NCI-H128 (cell line): ENCODE results near the gene ADGRG3.

ENCODE experiments used
- DNase-seq: peaks from one replicate; lab custom pipeline; 2025; ENCODE audit not compliant: unreplicated experiment; lab: John Stamatoyannopoulos, UW

The ADGRG3 gene

DNA sequence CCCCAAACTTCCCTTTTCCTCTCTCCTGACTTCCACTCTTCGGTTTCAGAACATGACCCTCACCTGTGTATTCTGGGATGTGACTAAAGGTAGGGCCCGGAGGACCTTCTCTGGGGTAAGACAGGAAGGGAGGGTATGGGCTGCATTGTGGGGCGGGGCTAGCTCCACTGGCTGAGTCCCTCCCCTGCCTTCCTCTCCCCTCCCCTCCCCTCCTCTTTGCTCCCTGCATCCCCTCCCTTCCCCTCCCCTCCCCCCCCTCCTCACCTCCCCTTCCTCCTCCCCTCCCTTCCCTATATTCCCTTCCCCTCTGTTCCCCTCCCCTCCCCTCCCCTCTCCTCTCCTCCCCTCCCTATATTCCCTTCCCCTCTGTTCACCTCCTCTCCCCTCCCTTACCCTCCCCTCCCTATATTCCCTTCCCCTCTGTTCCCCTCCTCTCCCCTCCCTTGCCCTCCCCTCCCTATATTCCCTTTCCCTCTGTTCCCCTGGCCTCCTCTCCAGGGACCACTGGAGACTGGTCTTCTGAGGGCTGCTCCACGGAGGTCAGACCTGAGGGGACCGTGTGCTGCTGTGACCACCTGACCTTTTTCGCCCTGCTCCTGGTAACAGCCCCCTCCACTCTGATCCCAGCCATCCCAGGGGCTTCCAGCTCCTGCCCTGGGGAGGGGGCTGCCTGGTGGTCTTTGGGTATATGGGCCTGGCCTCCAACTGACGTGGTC, 11.8 kb downstream of the ADGRG3 start:
- DNase-seq, result no peak

DNA sequence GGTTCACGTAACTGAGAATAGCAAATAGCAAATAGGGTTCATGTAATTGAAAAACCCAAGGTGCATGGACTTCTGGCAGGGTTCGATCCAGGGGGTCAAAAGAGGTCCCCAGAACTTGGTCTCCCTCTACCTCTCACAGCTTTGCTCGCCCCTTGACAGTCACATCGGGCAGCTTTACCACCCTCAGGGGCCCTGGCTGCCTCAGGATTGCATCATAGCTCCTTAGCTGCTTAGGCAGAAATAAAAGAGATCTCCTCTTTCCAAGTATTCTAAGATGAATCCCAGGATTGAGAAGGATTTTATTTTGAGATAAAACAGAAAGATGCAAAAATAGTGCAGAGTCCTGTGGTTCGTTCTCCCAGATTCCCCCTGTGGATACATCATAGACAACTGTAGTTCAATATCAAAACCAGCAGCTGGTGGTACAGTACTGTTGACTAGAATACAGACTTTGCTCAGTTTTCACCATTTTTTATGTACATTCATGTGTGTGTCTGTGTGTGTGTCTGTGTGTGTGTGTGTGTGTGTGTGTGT, 12.8 kb downstream of the ADGRG3 start:
- DNase-seq, result no peak

DNA sequence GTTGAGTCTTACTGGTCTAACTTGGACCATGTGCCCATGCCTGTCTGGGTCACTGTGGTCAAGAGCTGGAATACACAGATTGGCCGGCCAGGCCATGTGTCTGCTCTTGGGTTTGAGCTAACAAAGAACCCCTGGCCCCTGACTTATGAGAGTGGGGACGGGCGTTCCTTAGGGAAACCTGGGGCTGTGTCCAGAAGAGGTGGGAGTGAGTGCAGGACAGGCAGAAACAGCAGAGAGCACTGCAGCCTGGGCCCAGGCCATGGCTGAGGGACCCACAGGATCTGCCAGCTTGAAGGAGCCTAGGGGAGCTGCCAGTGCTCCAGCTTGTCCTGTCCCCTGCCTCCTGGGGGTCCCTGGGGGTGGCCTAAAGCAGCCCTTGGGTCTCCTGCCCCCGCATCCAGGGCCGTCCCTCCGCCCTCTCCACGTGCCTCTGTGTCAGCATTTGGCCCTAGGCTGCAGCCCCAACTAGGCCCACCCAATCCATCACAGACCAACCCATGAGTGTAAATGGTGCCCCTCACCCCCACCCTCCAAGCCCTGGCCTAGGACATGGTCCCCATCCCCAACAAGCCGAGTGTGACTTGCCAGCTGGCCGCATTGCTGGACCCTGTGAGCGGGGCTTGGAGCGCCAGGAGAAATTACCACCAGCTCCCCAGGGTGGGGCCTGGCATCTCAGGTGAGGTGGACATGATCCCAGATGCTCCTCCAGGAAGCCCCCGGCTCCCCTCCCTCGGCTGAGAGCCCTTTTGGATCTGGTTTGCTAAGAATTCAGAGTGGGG, 14.0 kb downstream of the ADGRG3 start:
- no peak for DNase-seq

DNA sequence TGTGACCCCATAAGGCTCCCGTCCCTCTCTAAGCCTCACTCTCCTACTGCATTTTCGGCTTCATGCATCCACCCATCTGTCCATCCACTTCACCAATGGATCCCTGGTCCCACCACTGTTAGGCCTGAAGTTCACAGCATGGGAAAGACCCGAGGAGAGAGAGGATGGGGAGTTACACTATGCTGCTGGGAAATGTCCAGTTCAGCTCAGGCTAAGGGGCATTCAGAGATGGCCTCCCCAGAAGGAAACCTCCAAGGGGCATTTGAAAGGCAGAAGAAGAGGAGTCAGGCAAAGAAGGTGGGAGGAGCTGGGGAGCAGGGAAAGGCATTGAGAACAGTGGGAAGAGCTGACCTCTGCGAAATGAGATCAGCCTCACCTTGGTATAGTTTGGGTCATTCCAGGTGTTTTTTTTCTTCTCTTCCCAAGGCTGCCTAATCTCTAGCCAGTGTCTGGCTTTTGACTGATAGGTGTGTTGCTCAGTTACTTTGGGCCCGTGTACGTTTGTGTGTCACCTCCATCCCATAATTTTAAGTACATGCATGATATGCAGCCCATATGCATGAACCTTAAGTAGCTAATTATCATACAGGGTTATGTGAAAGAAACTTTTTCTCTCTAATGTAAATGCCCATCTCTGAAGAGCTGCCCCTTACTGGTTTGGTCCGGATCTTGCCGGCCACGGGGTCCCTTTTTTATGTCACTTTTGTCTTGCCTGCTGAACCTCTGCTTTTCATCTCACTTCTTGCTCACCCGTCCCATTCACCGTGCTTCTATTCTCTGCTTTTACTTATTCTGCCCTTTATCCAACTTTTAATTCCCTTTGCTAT, 14.9 kb downstream of the ADGRG3 start:
- DNase-seq, result no peak

DNA sequence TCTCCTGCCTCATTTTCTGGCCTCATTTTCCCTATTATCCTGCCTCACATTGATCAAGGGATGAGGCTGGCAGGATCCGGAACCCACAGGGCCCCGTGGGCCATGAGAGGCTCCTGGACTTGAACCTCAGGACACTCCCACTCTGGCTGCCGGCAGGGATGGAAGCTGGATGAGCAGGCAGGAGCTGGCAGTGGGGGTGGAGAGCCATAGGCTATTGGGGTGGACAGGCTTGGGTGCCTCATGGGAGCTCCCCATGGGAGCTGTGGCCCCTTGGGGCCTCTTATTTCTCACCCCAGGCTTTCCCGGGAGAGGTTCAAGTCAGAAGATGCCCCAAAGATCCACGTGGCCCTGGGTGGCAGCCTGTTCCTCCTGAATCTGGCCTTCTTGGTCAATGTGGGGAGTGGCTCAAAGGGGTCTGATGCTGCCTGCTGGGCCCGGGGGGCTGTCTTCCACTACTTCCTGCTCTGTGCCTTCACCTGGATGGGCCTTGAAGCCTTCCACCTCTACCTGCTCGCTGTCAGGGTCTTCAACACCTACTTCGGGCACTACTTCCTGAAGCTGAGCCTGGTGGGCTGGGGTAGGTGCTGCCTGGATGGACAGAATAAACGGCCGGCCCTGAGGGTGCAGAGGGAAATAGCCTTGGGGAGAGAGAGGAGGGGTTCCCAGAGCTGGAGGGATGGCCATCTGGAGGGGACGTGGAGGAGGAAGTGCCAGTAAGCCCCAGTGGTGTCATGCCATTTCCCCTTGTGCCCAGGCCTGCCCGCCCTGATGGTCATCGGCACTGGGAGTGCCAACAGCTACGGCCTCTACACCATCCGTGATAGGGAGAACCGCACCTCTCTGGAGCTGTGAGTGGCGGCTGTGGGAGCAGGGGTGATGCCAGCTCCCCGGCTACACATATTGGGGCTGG, 15.8 kb downstream of the ADGRG3 start:
- DNase-seq, result no peak

DNA sequence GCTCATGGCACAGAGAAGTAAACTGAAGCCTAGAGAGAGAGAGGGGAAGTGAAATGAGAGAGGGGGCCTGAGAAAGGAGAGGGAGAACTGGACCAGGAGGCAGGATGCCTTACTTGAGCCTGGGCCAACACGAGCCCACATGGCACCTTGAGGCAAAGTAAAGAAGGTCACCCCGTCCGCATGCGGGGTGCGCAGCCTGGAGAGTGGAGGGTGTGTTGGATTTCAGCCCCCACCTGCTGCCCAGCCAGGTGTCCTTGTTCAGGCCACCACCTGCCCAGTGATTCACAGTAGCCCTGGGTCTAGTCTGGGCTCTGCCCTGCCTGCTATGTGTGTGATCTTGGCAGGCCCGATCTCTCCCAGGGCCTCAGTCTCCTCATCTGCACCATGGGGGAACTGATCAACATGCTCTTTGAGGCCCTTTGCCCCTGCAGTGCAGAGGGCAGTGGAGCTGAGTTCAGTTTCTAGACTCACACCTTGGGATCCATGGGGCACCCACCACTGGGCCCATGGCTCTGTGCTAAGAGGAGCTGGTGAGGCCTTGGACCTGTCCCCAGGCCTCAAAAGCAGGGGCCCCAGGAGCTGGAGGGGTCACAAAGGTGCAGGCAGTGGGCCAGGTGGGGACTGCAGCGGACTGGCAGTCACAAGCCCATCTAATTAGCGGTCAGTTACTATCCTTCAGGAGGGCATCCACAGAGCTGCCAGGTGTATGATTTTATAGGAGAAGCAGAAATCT, 16.7 kb downstream of the ADGRG3 start:
- no peak for DNase-seq

DNA sequence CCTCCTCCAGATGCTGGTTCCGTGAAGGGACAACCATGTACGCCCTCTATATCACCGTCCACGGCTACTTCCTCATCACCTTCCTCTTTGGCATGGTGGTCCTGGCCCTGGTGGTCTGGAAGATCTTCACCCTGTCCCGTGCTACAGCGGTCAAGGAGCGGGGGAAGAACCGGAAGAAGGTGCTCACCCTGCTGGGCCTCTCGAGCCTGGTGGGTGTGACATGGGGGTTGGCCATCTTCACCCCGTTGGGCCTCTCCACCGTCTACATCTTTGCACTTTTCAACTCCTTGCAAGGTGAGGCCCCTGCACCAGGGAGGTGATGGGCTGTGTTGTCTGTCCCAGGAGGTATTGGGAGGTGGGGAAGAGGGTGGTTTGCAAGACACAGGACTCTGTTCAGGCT, 17.5 kb downstream of the ADGRG3 start:
- no peak for DNase-seq

DNA sequence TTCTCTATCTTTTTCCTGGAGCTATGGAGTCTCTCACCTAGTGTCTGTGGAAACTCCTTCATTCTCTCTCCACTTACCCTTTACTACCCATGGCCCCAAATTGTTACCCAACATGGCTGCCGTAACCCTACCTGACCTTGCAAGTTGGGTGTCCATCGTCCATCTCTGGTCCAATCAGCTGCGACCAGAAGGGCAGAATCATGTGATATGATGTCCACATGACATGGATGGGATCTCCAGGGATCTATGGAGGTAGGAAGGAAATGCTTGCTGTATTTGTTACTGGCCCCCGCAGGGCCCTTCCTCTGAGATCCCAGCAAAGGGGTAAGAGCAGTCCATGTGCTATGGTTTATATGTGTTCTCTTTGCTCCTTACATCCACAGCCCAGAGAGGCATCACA, 18.5 kb downstream of the ADGRG3 start:
- no peak for DNase-seq

DNA sequence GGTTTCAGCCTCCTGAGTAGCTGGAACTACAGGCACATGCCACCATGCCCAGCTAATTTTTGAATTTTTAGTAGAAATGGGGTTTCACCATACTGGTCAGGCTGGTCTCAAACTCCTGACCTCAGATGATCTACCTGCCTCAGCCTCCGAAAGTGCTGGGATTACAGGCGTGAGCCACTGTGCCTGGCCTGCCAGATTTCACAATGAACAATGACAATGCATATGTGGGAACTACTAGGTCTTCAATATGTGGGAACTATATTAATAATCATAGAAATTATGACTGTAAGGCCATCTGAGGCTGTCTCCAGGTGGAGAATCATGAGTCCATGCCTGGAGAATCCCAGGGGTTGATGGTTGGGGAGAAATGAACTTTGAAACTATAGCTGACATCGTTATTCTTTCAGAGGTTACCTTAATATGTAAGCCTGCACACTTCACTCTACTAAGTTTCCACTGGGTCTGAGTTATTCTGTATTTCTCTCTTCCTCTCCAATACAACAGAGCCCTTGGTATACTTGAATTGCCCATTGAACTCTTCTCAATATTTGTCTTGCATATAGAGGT, 19.3 kb downstream of the ADGRG3 start:
- no peak for DNase-seq

DNA sequence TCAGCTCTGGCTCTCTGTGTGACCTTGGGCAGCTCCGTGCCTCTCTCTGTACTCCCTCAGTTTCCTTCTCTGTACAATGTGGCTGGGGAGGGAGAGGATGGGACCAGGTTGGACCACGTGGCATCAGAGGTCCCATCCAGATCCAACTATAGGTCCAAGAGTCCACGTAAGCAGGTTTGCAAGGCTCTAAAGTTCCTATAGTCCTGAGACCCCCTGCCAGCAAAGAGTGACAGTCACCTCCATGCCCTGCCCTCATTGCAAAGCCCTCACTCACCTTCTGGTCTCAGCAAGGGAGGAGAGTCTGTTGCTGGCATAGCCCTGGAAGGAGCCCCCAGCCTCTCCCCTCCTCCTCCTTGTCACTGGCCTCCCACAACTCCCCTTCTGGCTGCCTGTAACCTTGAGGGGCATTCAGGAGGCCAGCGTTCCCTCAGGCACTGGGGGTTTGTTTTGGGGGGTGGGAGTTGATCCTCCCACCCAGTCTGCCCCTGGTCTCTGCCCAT, 20.4 kb downstream of the ADGRG3 start:
- no peak for DNase-seq

DNA sequence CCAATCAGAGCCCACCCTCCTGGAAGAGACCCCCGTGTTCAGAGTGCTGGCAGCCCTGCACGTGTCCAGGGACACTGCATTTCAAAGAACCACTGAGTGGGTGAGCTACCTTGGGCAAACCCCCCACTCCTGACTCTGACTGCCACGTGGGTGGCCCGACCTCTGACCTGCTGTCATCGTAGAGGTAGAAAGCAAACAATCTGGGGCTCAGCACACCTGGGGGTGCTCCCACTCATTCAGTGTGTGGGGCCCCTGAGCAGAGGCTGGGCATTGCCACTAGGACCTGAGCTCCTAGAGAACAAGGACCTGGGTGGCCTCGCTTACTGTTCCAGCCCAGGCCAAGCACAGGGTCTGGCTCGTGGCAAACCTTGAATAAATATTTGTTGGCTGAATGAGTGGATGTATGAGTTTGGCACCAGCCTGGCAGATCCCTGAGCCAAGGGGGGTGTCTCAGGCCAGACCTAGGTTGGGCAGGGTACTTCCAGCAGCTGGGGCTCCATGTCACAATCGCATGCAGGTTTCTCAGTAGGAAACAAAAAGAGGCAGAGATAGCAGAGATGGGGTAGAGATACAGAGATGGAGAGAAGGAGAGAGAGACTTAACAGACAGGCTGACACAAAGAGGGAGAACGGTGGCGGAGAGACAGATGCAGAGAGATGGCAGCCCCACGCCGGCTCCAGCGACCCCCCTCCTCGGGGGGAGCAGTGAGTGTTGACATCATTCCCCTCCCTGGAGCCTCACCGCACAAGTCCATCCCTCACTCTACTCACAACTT, 21.1 kb downstream of the ADGRG3 start:
- DNase-seq, result no peak

DNA sequence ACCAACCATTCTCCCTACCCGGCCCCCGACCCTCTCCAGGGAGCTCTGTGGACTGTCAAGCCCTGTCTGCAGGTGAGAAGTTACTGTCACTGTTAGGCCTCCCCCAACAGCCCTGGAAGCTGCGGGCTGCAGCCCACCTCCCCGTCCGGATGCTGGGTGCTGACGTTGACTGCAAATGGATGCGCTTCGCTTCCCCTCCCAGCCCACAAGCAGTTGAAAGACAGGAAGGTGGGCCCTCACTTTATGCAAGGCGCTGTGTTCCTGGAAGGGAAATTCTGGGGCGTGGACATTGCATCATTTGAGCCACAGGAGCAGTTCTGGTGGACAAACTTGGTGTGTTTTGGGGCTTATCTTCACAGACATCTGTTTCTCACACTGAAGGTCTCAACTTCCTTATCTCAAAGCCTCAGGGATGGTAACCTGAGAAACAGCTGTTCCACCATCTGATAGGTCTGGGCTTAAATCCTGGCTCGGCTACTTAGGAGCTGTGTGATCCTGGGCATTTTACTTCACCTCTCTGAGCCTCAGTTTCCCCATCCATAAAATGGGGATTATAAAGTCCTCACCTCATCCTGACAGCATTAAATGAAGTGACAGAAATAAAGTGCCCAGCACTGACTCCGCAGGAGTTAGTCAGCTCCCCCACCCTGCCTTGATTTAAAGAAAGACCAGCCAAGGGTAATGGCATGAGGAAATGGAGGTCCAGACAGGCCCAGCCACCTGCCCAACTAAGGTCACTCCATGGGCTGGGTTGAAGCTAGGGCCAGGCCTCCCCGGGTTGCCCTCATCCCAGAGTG, 21.9 kb downstream of the ADGRG3 start:
- DNase-seq, result no peak

DNA sequence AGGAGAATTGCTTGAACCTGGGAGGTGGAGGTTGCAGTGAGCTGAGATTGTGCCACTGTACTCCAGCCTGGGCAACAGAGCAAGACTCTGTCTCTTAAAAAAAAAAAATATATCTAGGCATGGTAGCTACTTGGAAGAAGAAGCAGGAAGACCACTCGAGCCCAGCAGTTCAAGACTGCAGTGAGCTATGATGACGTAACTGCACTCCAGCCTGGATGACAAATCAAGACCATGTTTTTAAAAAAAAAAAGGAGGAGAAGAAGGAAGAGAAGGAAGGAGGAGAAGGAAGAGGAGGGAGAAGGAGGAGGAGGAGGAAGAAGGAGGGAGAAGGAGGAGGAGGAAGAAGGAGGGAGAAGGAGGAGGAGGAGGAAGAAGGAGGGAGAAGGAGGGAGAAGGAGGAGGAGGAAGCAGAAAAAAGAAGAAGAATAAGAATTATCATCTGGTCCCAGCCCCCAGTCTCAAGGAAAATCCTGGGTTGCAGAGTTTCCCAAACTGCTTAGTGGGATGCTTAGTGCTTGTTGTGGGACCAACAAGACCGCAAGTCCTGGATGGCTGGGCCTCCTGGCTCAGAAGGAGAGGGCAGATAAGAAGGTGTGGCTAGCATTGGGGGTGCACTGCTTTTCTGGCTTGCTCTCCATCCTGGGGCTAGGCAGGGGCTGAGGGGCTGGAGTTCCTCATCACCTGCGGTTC, 22.8 kb downstream of the ADGRG3 start:
- DNase-seq, result no peak

DNA sequence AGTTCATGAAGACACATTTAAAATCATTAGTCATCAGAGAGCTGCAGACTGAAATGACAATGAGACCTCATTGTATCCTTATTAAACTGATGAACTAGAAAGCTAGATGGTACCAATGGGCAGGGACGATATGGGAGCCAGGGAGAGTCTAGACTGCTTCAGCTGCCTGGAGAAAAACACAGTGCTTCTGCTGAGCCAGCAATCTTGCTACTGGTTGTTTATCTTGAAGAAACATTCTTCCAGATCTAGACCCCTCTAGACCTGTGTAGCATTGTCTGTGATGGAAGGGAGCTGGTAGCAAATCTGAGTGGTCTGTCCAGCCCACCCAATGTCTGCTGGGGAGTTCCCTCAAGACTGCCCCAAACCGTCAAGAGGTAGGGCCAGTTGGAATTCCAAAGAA, 24.5 kb downstream of the ADGRG3 start:
- no peak for DNase-seq

DNA sequence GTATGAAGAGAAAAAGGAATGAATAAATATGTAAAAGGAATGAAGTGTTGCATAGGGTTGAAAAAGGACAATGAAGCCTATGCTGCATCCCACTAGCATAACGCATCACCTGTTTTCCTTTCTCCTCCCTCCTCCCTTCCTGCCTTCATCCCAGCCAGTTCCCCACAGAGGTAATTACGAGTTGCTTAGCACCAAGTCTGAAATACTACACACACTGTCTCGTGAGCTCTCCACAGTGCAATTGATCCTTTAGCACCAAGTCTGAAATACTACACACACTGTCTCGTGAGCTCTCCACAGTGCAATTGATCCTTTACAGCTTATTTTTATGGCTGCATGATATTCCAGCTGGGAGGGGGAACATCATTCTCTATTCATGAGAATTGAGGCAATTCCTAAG, 25.4 kb downstream of the ADGRG3 start:
- DNase-seq, result no peak

DNA sequence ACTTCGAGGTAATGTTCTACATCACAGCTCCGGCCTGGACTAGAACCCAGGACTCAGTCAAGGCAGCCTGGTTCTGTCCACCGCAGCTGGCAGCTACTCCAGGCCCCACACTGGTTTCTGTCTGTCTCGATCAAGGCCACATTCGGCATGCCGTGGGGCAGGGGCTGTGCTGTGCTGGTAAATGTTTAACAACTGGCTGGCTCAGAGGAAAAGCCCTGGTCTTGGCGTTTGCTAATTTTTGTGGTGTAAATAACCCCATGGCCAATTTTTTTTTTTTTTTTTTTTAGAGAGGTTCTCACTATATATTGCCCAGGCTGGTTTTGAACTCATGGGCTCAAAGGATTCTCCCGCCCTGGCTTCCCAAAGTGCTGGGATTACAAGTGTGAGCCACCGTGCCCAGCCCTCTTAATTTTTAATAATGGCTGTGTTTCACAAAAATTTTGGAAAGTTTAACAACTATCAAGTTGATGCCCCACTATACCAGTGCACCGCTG, 26.2 kb downstream of the ADGRG3 start:
- DNase-seq, result no peak
